ENCODE measurements around the gene ACO2.

The ACO2 gene

DNA sequence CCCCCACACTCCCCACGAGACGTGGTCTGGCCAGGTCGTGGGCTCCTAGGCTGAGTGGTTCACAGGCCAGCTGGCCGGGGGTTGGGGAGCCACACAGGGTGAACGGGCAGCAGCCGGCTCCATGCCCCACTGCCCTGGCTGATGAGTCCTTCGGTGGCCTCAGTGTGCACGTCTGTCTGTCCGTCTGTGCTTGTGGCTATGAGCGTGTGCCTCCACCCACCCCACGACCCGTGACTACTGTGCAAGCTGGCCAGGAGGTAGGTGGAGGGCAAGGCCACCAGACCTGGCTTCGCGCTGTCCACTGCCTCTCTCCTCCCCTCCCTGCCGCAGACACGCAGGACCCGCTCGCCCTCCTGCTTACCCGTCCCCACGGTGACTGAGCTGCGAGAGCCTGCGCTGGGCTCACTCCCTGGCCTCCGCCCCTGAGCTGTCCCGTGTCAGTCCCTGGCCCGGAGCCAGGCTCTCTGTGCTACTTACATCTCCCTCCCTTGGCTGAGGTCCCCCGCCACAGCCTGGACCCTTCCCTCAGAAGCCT, 106.0 kb downstream of the ACO2 start:
- TF ChIP-seq, protein P1, sequence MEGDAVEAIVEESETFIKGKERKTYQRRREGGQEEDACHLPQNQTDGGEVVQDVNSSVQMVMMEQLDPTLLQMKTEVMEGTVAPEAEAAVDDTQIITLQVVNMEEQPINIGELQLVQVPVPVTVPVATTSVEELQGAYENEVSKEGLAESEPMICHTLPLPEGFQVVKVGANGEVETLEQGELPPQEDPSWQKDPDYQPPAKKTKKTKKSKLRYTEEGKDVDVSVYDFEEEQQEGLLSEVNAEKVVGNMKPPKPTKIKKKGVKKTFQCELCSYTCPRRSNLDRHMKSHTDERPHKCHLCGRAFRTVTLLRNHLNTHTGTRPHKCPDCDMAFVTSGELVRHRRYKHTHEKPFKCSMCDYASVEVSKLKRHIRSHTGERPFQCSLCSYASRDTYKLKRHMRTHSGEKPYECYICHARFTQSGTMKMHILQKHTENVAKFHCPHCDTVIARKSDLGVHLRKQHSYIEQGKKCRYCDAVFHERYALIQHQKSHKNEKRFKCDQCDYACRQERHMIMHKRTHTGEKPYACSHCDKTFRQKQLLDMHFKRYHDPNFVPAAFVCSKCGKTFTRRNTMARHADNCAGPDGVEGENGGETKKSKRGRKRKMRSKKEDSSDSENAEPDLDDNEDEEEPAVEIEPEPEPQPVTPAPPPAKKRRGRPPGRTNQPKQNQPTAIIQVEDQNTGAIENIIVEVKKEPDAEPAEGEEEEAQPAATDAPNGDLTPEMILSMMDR (IDR thresholded peaks at IDR 0.05), result no peak
- Histone ChIP-seq H3K4me1 (ENCODE audit: control insufficient read depth in 1 of 2, insufficient read depth in 1 of 2, low read depth in 1 of 2, low read length in 1 of 2) (no peaks in the 10 kb centered on the region), H3K27me3 (no peaks in the 10 kb centered on the region), H3K9me3 (no peaks in the 10 kb centered on the region), H3K4me3 (ENCODE audit: low read depth in 1 of 2, low read length in 1 of 2) (no peak overlapping the region), H3K27ac (no peak overlapping the region), H3K36me3 (peaks cover 58% of the 10 kb centered on the region)

DNA sequence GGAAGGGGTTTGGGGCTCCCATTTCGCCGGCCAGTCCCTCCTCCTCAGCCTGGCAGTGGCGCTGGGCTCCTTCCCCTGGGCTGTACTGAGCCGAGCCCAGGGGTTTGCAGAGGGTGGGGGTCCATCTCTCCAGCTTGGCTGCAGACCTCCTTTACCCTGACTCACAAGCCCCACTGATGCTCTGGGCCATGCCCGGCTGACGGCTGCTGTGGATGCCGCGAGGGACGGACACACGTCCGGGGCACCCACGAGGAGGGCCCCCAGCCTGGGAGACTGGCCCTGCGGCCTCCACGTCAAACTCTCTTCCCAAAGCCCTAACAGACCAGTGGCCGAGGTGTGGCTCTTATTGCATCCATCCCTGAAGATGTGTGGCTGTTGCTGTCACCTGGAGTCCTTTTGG, 106.6 kb downstream of the ACO2 start:
- peaks cover 64% of the 10 kb centered on the region for H3K36me3 ChIP-seq
- H3K9me3 ChIP-seq, result no peaks in the 10 kb centered on the region
- H3K27ac ChIP-seq, result no peak overlapping the region
- no peaks in the 10 kb centered on the region for H3K27me3 ChIP-seq
- no peaks in the 10 kb centered on the region for H3K4me1 ChIP-seq (ENCODE audit: control insufficient read depth in 1 of 2, insufficient read depth in 1 of 2, low read depth in 1 of 2, low read length in 1 of 2)
- no peak overlapping the region for H3K4me3 ChIP-seq (ENCODE audit: low read depth in 1 of 2, low read length in 1 of 2)
- TF ChIP-seq, protein P1 (IDR thresholded peaks at IDR 0.05), result no peak

DNA sequence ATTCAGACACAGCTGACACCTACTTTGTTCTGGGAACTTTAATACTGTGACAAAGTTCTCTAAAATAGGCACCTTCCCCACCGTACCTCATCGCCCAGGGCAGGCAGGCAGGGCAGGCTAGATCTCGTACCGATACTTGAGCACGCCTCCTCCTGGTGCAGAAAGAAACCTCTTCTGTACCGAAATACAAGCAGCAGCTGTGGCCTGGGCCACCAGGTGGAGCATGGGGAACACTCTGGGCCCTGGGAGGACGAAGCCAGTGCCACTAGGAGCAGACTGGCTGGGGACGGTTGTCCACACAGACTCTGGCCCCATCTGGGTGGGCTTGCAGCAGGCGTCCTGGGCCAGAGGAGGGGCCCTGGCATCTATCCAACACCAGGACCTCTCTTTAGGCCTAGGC, 108.0 kb downstream of the ACO2 start:
- H3K27me3 ChIP-seq, result no peaks in the 10 kb centered on the region
- H3K9me3 ChIP-seq, result no peaks in the 10 kb centered on the region
- H3K4me3 ChIP-seq (ENCODE audit: low read depth in 1 of 2, low read length in 1 of 2), result no peak overlapping the region
- H3K27ac ChIP-seq, result no peak overlapping the region
- H3K36me3 ChIP-seq, result peaks cover 75% of the 10 kb centered on the region
- no peaks in the 10 kb centered on the region for H3K4me1 ChIP-seq (ENCODE audit: control insufficient read depth in 1 of 2, insufficient read depth in 1 of 2, low read depth in 1 of 2, low read length in 1 of 2)
- TF ChIP-seq, protein P1 (IDR thresholded peaks at IDR 0.05), result no peak

DNA sequence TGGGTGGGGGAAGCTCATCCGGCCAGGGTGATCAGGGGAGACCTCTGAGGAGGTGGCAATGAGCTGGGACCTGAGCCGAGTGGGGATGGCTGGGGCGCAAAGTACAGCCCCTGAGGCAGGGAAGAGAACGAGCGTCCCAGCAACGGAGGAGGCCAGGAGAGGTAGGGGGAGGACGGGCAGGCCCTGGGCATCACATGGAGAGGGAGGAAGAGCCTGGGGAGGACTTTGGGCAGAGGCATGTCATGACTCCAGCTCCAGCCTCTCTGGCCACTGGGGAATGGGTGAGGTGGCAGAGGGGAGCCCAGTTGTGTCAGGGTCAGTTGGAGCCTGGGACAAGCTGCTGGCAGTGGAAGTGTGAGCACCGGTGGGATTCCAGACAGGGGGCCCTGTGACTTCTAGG, 109.2 kb downstream of the ACO2 start:
- peaks cover 87% of the 10 kb centered on the region for H3K36me3 ChIP-seq

More for the DNA sequence above, 109.2 kb downstream of the ACO2 start:
- H3K4me1 ChIP-seq (ENCODE audit: control insufficient read depth in 1 of 2, insufficient read depth in 1 of 2, low read depth in 1 of 2, low read length in 1 of 2), result no peaks in the 10 kb centered on the region
- no peaks in the 10 kb centered on the region for H3K27me3 ChIP-seq
- H3K27ac ChIP-seq, result no peak overlapping the region
- TF ChIP-seq, protein P1 (IDR thresholded peaks at IDR 0.05), result no peak
- no peak overlapping the region for H3K4me3 ChIP-seq (ENCODE audit: low read depth in 1 of 2, low read length in 1 of 2)
- no peaks in the 10 kb centered on the region for H3K9me3 ChIP-seq

Data from neutrophil (primary cell).